GM23338 (cell line): Measurements from ENCODE around the gene CTNNA2. TPM values are rescaled to one million over a fixed set of nuclear protein-coding genes. Genes with fewer than 3 reads are reported as not detected.

ENCODE experiments used
- ATAC-seq: fragments of 200-7000 bp; cut with Tn5 transposase; 3 replicates; pipeline ENCODE4 v1.9.1; 2020
- DNase-seq: peaks from one replicate; pipeline ENCODE4 v3.0.0-alpha.2; 2015; ENCODE audit warnings: low spot score
- H2AFZ ChIP-seq: fragments of 200-600 bp; sonication (generic); 2 replicates; pipeline ENCODE4 v1.8.0; 2016; ENCODE audit warnings: antibody characterized with exemption, mild to moderate bottlenecking, moderate library complexity
- H3F3A ChIP-seq: fragments of 200-600 bp; sonication (generic); replicated peaks from 2 replicates; pipeline ENCODE4 v1.8.0; 2017; ENCODE audit warnings: antibody characterized with exemption, mixed run types, low read depth
- H3K27ac ChIP-seq: fragments of 200-600 bp; sonication (generic); 2 replicates; pipeline ENCODE4 v1.6.1; 2016; ENCODE audit warnings: low read depth
- H3K27me3 ChIP-seq: fragments of 200-600 bp; sonication (generic); 2 replicates; pipeline ENCODE4 v1.8.0; 2016; ENCODE audit warnings: mild to moderate bottlenecking, mixed run types, moderate library complexity; ENCODE audit not compliant: insufficient read depth
- H3K36me3 ChIP-seq: fragments of 200-600 bp; sonication (generic); 2 replicates; pipeline ENCODE4 v1.8.0; 2016; ENCODE audit warnings: mild to moderate bottlenecking; ENCODE audit not compliant: insufficient read depth
- H3K4me1 ChIP-seq: fragments of 200-600 bp; sonication (generic); 2 replicates; pipeline ENCODE4 v1.8.0; 2016; ENCODE audit warnings: mild to moderate bottlenecking, moderate library complexity; ENCODE audit not compliant: insufficient read depth
- H3K4me2 ChIP-seq: fragments of 200-600 bp; sonication (generic); 2 replicates; pipeline ENCODE4 v1.7.1; 2017; ENCODE audit warnings: mixed run types
- H3K4me3 ChIP-seq: fragments of 200-600 bp; sonication (generic); 2 replicates; pipeline ENCODE4 v1.6.1; 2016; ENCODE audit warnings: mixed run types
- H3K79me2 ChIP-seq: fragments of 200-600 bp; sonication (generic); replicated peaks from 2 replicates; pipeline ENCODE4 v1.8.0; 2017; ENCODE audit warnings: mild to moderate bottlenecking; ENCODE audit not compliant: insufficient read depth
- H3K9me2 ChIP-seq: fragments of 200-600 bp; sonication (generic); 2 replicates; pipeline ENCODE4 v1.8.0; 2017; ENCODE audit not compliant: insufficient read depth
- H4K20me1 ChIP-seq: fragments of 200-600 bp; sonication (generic); replicated peaks from 2 replicates; pipeline ENCODE4 v1.8.0; 2017; ENCODE audit warnings: mild to moderate bottlenecking; ENCODE audit not compliant: insufficient read depth
- H3K27ac Mint-ChIP-seq: 2 replicates; pipeline ENCODE4 v1.8.0; 2020; ENCODE audit warnings: inconsistent platforms, mild to moderate bottlenecking, moderate library complexity, mixed read lengths
- H3K27me3 Mint-ChIP-seq: 3 replicates; pipeline ENCODE4 v1.8.0; 2022; ENCODE audit warnings: low read depth, mild to moderate bottlenecking, moderate library complexity, mixed read lengths, inconsistent platforms; ENCODE audit not compliant: insufficient read depth, poor library complexity
- H3K36me3 Mint-ChIP-seq: 3 replicates; pipeline ENCODE4 v1.8.0; 2021; ENCODE audit warnings: low read depth, mild to moderate bottlenecking, inconsistent platforms, moderate library complexity, mixed read lengths
- H3K4me1 Mint-ChIP-seq: 3 replicates; pipeline ENCODE4 v1.8.0; 2020; ENCODE audit warnings: mild to moderate bottlenecking, inconsistent platforms, mixed read lengths
- H3K4me3 Mint-ChIP-seq: 3 replicates; pipeline ENCODE4 v1.8.0; 2021; ENCODE audit warnings: moderate library complexity, mild to moderate bottlenecking, inconsistent platforms, mixed read lengths
- H3K9me3 Mint-ChIP-seq: 3 replicates; pipeline ENCODE4 v1.8.0; 2020; ENCODE audit warnings: moderate library complexity, mild to moderate bottlenecking, inconsistent platforms, mixed read lengths
- CREB1 ChIP-seq: fragments of 250-450 bp; sonication (Bioruptor Pico); IDR thresholded peaks from 2 replicates; pipeline ENCODE4 v1.5.0; 2020; ENCODE audit warnings: low read depth, mild to moderate bottlenecking, moderate library complexity
- CTCF ChIP-seq, 2 experiments: fragments of 200-600 bp in 1 of 2; sonication (generic) in 1 of 2; conservative IDR thresholded peaks; 2 replicates each; pipeline versions ENCODE4 v1.5.1 to v1.6.1; 2016 to 2017; ENCODE audit warnings: antibody characterized with exemption in 2 of 2, low read depth in 2 of 2, mild to moderate bottlenecking in 2 of 2, moderate library complexity in 1 of 2
- ETS1 ChIP-seq: IDR thresholded peaks from 2 replicates; pipeline ENCODE4 v1.6.1; 2016; ENCODE audit warnings: antibody characterized with exemption
- EZH2 ChIP-seq: fragments of 200-600 bp; sonication (generic); IDR thresholded peaks from one replicate; pipeline ENCODE4 v1.8.0; 2017; ENCODE audit warnings: antibody characterized with exemption, mild to moderate bottlenecking, low read depth; ENCODE audit not compliant: unreplicated experiment
- EZH2phosphoT487 ChIP-seq: fragments of 200-600 bp; sonication (generic); IDR thresholded peaks from one replicate; pipeline ENCODE4 v1.8.1; 2018; ENCODE audit warnings: antibody characterized with exemption; ENCODE audit not compliant: unreplicated experiment
- JUNB ChIP-seq: IDR thresholded peaks from one replicate; pipeline ENCODE4 v1.6.1; 2016; ENCODE audit warnings: antibody characterized with exemption; ENCODE audit not compliant: unreplicated experiment
- NANOG ChIP-seq: IDR thresholded peaks from 2 replicates; pipeline ENCODE4 v1.6.1; 2016; ENCODE audit warnings: antibody characterized with exemption, borderline replicate concordance
- POLR2AphosphoS5 ChIP-seq: IDR thresholded peaks from 2 replicates; pipeline ENCODE4 v1.6.1; 2016; ENCODE audit warnings: antibody characterized with exemption, low read depth
- REST ChIP-seq: IDR thresholded peaks from one replicate; pipeline ENCODE4 v1.6.1; 2018; ENCODE audit warnings: antibody characterized with exemption; ENCODE audit not compliant: unreplicated experiment
- STAT1 ChIP-seq: IDR thresholded peaks from one replicate; pipeline ENCODE4 v1.6.1; 2016; ENCODE audit warnings: antibody characterized with exemption; ENCODE audit not compliant: unreplicated experiment
- ZNF114 ChIP-seq: fragments of 250-450 bp; sonication (Bioruptor Pico); IDR thresholded peaks from 2 replicates; pipeline ENCODE4 v1.5.0; 2020; ENCODE audit warnings: mild to moderate bottlenecking, moderate library complexity
- ZNF331 ChIP-seq: fragments of 250-450 bp; sonication (Bioruptor Pico); IDR thresholded peaks from 2 replicates; pipeline ENCODE4 v1.5.0; 2020; ENCODE audit warnings: low read depth, mild to moderate bottlenecking, moderate library complexity
- ZNF462 ChIP-seq: fragments of 250-450 bp; sonication (Bioruptor Pico); IDR thresholded peaks from 2 replicates; pipeline ENCODE4 v1.5.0; 2020; ENCODE audit warnings: mild to moderate bottlenecking, moderate library complexity
- polyA plus RNA-seq: library from polyadenylated mRNA; unstranded; fragments of >200 nt; fragmentation: Nextera tagmentation; extraction: Ambion mirVana; gene quantifications from 2 replicates; pipeline ENCODE4 v1.2.1, GENCODE V29; 2016
- total RNA-seq: library from RNA; depleted of rRNA; stranded (reverse); fragments of >200 nt; shearing (Covaris generic); gene quantifications from 2 replicates; pipeline ENCODE4 v1.2.3, GENCODE V29; 2014

Gene CTNNA2
- total and polyA plus RNA-seq, 2 experiments from 2014 or later: 6.4 to 15.6 TPM

GRCh38 chr2:80114812-80115211, 602.0 kb downstream of the CTNNA2 start:
- no peak overlapping the region for H3K4me3 Mint-ChIP-seq
- Histone ChIP-seq H3K4me3 (no peak overlapping the region), H4K20me1 (no peaks in the 10 kb centered on the region), H3K9me2 (0 out of 2 replicates have a peak, but pooled peaks cover 3% of the 10 kb centered on the region), H3K4me1 (no peaks in the 10 kb centered on the region), H2AFZ (no peak overlapping the region), H3K79me2 (no peaks in the 10 kb centered on the region), H3K4me2 (no peak overlapping the region), H3K27me3 (no peaks in the 10 kb centered on the region), H3K36me3 (no peaks in the 10 kb centered on the region), H3K27ac (no peak overlapping the region), H3F3A (no peaks in the 10 kb centered on the region)
- 0 out of 3 replicates have a peak, but pooled peaks cover 3% of the 10 kb centered on the region for H3K9me3 Mint-ChIP-seq
- H3K27ac Mint-ChIP-seq: no peak overlapping the region
- no peaks in the 10 kb centered on the region for H3K4me1 Mint-ChIP-seq
- DNase-seq (no peak), ATAC-seq (no peak)
- no peaks in the 10 kb centered on the region for H3K27me3 Mint-ChIP-seq
- no peaks in the 10 kb centered on the region for H3K36me3 Mint-ChIP-seq
- TF ChIP-seq CTCF (conservative IDR thresholded peaks at IDR 0.05; ENCODE audit: low read depth in 2 of 2): no peak
- no peak for TF ChIP-seq POLR2AphosphoS5
- TF ChIP-seq EZH2phosphoT487: no peak
- no peak for TF ChIP-seq REST
- TF ChIP-seq JUNB: no peak
- no peak for TF ChIP-seq NANOG
- no peak for TF ChIP-seq CREB1 (CRISPR knock-in tag)
- no peak for TF ChIP-seq ZNF331 (CRISPR knock-in tag)
- TF ChIP-seq ZNF462: no peak
- no peak for TF ChIP-seq ZNF114 (CRISPR knock-in tag)
- TF ChIP-seq EZH2: no peak
- no peak for TF ChIP-seq ETS1
- TF ChIP-seq STAT1: no peak
